D341Med (cell line): ENCODE results near the gene MET.

Experiments used
- DNase-seq: peaks from one replicate; pipeline ENCODE4 v3.0.0; 2012; ENCODE audit warnings: low spot score

Gene MET

GRCh38 chr7:116785843-116786242 is 113.8 kb downstream of the MET start:
- DNase-seq: no peak

GRCh38 chr7:116786791-116787443 is 114.9 kb downstream of the MET start:
- DNase-seq: peak; percentile 33

- DNase-seq: no peak
These were observed 115.9 kb downstream of the MET start for GRCh38 chr7:116787881-116788280.

- DNase-seq: no peak
These were observed 116.7 kb downstream of the MET start for GRCh38 chr7:116788572-116789197.

GRCh38 chr7:116790025-116790424 is 118.0 kb downstream of the MET start:
- no peak for DNase-seq

DNA sequence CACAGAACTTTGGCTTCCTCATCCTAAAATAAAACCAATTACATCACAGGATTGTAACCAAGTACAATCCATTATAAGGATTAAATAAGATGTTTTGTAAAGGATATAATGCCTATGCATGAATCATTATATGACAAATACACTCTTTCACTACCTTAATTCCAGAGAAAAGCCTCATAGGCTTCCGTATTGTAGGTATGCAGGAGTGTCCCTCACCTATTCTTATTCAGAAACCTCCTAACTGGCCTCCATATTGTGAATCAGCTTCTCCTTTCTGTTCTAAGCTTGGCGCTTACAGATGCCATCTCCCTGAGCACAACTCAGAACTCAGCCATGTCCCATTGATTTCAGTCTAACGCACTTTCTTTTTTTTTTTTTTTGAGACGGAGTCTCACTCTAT is 120.8 kb downstream of the MET start:
- no peak for DNase-seq

DNA sequence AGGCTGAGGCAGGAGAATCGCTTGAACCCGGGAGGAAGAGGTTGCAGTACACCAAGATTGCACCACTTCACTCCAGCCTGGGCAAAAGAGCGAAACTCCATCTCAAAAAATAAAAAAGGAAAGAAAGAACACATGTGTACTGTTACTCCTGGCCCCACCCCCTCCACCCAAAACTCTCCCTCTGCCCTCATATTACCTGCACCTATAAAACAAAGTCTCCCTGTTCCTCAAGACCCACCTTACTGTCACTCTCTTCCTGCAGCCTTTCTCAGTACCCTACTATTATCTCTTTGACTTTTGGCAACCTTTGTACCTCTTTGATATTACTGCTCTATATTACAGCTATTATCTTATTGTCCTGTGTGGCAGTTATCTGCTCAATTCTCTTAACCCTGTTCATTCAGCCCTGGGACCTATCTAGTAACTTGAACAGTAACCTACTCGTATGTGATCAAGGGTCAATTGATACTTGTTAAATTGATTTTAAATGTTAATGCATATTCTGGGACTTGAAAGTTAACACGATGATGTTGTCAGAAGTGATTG is 121.9 kb downstream of the MET start:
- no peak for DNase-seq

DNA sequence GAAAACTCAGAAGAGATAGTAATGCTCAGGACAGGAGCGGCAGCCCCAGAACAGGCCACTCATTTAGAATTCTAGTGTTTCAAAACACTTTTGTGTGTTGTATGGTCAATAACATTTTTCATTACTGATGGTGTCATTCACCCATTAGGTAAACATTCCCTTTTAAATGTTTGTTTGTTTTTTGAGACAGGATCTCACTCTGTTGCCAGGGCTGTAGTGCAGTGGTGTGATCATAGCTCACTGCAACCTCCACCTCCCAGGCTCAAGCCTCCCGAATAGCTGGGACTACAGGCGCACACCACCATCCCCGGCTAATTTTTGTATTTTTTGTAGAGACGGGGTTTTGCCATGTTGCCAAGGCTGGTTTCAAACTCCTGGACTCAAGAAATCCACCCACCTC is 124.5 kb downstream of the MET start:
- DNase-seq: no peak

DNA sequence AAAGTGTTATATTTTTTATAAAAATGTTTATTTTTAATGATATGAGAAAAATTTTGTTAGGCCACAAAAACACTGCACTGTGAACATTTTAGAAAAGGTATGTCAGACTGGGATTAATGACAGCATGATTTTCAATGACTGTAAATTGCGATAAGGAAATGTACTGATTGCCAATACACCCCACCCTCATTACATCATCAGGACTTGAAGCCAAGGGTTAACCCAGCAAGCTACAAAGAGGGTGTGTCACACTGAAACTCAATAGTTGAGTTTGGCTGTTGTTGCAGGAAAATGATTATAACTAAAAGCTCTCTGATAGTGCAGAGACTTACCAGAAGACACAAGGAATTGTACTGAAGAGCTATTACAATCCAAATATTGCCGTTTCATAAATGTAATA is 125.6 kb downstream of the MET start:
- no peak for DNase-seq

DNA sequence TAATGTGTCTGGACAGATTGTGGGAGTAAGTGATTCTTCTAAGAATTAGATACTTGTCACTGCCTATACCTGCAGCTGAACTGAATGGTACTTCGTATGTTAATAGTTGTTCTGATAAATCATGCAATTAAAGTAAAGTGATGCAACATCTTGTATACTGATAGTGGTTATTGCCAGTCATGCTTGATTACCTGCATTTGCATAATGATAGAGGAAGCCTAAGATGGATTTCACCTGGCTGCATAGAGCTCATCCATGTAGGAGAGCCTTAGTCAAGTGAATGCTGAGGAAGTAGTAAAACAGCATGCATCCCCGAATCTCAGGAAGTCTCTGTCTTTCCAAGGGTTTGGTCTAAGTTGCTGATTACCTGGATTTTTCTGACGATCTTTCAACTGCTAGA is 126.2 kb downstream of the MET start:
- DNase-seq: no peak

DNA sequence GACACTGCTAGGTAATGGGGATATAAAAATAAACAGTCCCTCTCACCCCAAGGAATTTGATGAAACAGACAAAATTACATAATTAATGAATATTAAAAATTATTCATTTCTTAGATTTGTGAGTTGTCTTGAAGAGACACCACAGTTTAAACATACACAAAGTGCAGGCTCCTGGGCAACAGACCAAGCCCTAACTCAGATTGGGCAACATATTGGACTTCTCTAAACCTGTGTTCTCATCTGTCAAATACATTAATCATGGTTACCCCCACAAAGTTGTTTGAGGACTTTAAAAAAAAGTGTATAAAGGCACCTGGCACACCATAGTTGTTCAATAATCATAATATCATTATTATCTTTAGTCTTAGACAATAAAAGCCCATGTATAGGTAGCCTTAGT is 127.9 kb downstream of the MET start:
- no peak for DNase-seq

DNA sequence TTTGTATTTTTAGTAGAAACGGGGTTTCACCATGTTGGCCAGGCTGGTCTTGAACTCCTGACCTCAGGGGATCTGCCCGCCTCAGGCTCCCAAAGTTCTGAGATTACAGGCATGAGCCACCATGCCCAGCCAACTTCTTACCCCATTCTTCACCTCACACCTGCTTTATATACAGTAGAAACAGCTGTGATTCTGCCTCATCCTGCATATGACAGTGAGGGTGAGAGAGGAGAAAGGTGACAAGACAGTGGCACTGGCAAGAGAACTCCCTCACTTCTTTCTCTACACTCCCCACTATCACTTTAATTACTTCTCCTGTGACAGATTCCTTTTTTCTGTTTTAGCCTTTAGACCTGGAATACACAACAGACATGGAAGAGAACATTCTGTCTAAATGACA is 128.6 kb downstream of the MET start:
- no peak for DNase-seq

DNA sequence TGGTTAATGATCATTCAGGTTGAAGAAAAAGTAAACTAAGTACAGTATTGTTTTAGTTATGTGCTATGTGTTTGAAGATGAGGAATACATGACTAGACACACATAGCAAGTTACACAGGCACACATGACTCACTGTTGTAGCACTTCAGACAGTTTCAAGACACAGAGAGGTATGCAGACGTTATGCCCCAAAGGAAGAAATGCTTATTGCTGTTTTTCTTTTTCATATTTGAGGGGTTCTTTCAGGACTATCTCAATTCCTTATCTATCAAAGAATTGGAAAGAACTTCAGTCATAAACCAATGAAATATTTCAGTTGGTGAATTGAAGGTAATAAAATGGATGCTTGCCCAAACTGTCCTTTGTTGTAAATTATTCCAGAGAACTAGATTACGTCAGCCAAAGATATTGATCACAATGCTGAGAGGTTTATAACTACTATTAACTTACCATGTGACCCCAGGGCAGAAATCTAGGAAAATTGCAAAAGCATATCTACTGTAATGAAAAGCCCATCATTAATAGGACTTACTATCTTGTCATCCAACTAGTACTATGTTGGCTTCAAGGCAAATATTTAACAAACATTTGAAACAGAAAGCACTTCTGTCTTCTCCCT is 129.2 kb downstream of the MET start:
- DNase-seq: no peak

DNA sequence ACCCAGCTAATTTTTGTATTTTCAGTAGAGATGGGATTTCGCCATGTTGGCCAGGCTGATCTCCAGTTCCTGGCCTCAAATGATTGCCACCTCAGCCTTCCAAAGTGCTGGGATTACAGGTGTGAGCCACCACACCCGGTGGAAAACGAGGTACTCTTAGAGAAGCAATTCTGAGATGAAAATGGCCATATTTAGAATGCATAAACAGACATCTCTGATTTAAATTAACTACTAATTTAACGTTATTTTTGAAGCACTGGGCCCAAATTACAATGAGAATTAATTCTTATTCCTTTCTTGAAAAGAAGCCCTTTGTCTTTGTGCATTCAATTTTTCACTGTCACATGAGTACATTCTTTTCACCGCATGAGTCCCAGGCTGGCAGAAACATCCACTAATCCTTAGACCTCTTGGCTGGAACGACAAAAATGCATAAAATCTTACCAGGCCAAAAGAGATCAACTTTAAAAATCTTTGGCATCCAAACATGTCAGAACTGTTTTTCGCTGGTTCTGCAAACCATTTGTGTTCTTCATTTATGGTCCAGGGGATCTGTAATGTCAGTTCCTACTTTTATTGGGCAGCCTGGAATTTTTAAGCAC is 130.2 kb downstream of the MET start:
- DNase-seq: no peak

GRCh38 chr7:116802746-116803152 is 130.8 kb downstream of the MET start:
- peak; percentile 37 for DNase-seq

GRCh38 chr7:116804471-116804870 is 132.5 kb downstream of the MET start:
- DNase-seq: no peak

- no peak for DNase-seq
These were observed 133.1 kb downstream of the MET start for GRCh38 chr7:116805100-116805544.

GRCh38 chr7:116806046-116806944 is 134.3 kb downstream of the MET start:
- no peak for DNase-seq

GRCh38 chr7:116807011-116807560 is 135.1 kb downstream of the MET start:
- DNase-seq: no peak

GRCh38 chr7:116809636-116810266 is 137.8 kb downstream of the MET start:
- DNase-seq: peak; percentile 32
